ENCODE measurements around the gene SMAD1. TPM values are rescaled to one million over a fixed set of nuclear protein-coding genes. Genes with fewer than 3 reads are reported as not detected.

Gene SMAD1
- polyA plus RNA-seq, 1 donor (not counting 4 experiments of a cell fraction or from before 2014, with no cell fraction given): 33.5 TPM

- Histone ChIP-seq H3K9me3 (ENCODE audit: control insufficient read depth, low read depth, low read length) (peaks cover 3% of the 10 kb centered on the region), H3K9me1 (ENCODE audit: control insufficient read depth, extremely low read depth, insufficient read depth, low read length) (no peaks in the 10 kb centered on the region), H3K27me3 (ENCODE audit: control insufficient read depth, extremely low read depth, insufficient read depth, low read length) (no peaks in the 10 kb centered on the region), H3K79me2 (ENCODE audit: control insufficient read depth, insufficient read depth, low read length) (peaks cover 50% of the 10 kb centered on the region), H4K20me1 (ENCODE audit: control insufficient read depth, extremely low read depth, insufficient read depth, low read length) (no peaks in the 10 kb centered on the region), H3K4me2 (ENCODE audit: control insufficient read depth, extremely low read depth, insufficient read depth, low read depth, low read length) (no peak overlapping the region), H3K27ac (ENCODE audit: control insufficient read depth, insufficient read depth, low read length) (no peak overlapping the region), H3K36me3 (ENCODE audit: control insufficient read depth in 2 of 2, extremely low read depth in 1 of 2, insufficient read depth in 2 of 2, low read length in 2 of 2) (peaks cover 3% of the 10 kb centered on the region in 2 experiments), H3K4me3 (ENCODE audit: control insufficient read depth in 2 of 3, extremely low read depth in 1 of 3, insufficient read depth in 2 of 3, low read depth in 1 of 3, low read length in 3 of 3) (no peak overlapping the region), H2AFZ (ENCODE audit: control insufficient read depth, low read length) (no peak overlapping the region), H3K9ac (ENCODE audit: control insufficient read depth, extremely low read depth, insufficient read depth, low read length) (no peak overlapping the region), H3K4me1 (ENCODE audit: control insufficient read depth, extremely low read depth, insufficient read depth, low read length) (peaks cover 18% of the 10 kb centered on the region)
- dilution Hi-C loops (cut with MboI; ENCODE audit: extremely low pct_ligation_motif_present, low sequenced_read_pairs): no loop called here
- TF ChIP-seq CTCF (optimal IDR thresholded peaks at IDR 0.05 in 1 of 3, IDR thresholded peaks at IDR 0.05 in 1 of 3, conservative IDR thresholded peaks at IDR 0.05 in 1 of 3; ENCODE audit: extremely low read depth in 1 of 3, insufficient read depth in 2 of 3, low read length in 3 of 3) (no peak), EZH2 (IDR thresholded peaks at IDR 0.05; ENCODE audit: low read length) (no peak)
- DNase-seq (ENCODE audit: low read depth, low spot score): no peak
- no peak for FAIRE-seq
Measured at GRCh38 chr4:145511913-145512522, 30.4 kb downstream of the SMAD1 start.

- Histone ChIP-seq H3K4me2 (ENCODE audit: control insufficient read depth, extremely low read depth, insufficient read depth, low read depth, low read length) (no peak overlapping the region), H3K4me1 (ENCODE audit: control insufficient read depth, extremely low read depth, insufficient read depth, low read length) (peaks cover 10% of the 10 kb centered on the region), H3K4me3 (ENCODE audit: control insufficient read depth in 2 of 3, extremely low read depth in 1 of 3, insufficient read depth in 2 of 3, low read depth in 1 of 3, low read length in 3 of 3) (no peak overlapping the region), H3K36me3 (ENCODE audit: control insufficient read depth in 2 of 2, extremely low read depth in 1 of 2, insufficient read depth in 2 of 2, low read length in 2 of 2) (peaks cover 3 to 4% of the 10 kb centered on the region in 2 experiments), H3K9me1 (ENCODE audit: control insufficient read depth, extremely low read depth, insufficient read depth, low read length) (no peaks in the 10 kb centered on the region), H4K20me1 (ENCODE audit: control insufficient read depth, extremely low read depth, insufficient read depth, low read length) (no peaks in the 10 kb centered on the region), H3K9ac (ENCODE audit: control insufficient read depth, extremely low read depth, insufficient read depth, low read length) (no peak overlapping the region), H3K9me3 (ENCODE audit: control insufficient read depth, low read depth, low read length) (peaks cover 3% of the 10 kb centered on the region), H3K27me3 (ENCODE audit: control insufficient read depth, extremely low read depth, insufficient read depth, low read length) (no peaks in the 10 kb centered on the region), H3K27ac (ENCODE audit: control insufficient read depth, insufficient read depth, low read length) (no peak overlapping the region), H2AFZ (ENCODE audit: control insufficient read depth, low read length) (no peak overlapping the region), H3K79me2 (ENCODE audit: control insufficient read depth, insufficient read depth, low read length) (peaks cover 52% of the 10 kb centered on the region)
- no peak for FAIRE-seq
- DNase-seq (ENCODE audit: low read depth, low spot score): no peak
- dilution Hi-C loops (cut with MboI; ENCODE audit: extremely low pct_ligation_motif_present, low sequenced_read_pairs): no loop called here
- no peak for TF ChIP-seq CTCF (optimal IDR thresholded peaks at IDR 0.05 in 1 of 3, IDR thresholded peaks at IDR 0.05 in 1 of 3, conservative IDR thresholded peaks at IDR 0.05 in 1 of 3; ENCODE audit: extremely low read depth in 1 of 3, insufficient read depth in 2 of 3, low read length in 3 of 3)
- no peak for TF ChIP-seq EZH2 (IDR thresholded peaks at IDR 0.05; ENCODE audit: low read length)
Measured at GRCh38 chr4:145513020-145513621, 31.5 kb downstream of the SMAD1 start.

Data from keratinocyte (primary cell).